K562 (cell line): ENCODE measurements around the gene GNG5. TPM values are rescaled to one million over a fixed set of nuclear protein-coding genes. Genes with fewer than 3 reads are reported as not detected.

ENCODE experiments used
- ASH1L ChIP-seq: fragments of 450-650 bp; IDR thresholded peaks from 2 replicates; pipeline ENCODE4 v1.6.1; 2018; ENCODE audit warnings: borderline replicate concordance, mild to moderate bottlenecking, low read depth; ENCODE audit not compliant: partially characterized antibody
- DDX20 ChIP-seq: fragments of 450-650 bp; IDR thresholded peaks from 2 replicates; pipeline ENCODE4 v1.6.1; 2016; ENCODE audit warnings: missing genetic modification characterization, low read depth, mild to moderate bottlenecking, missing compliant biosample characterization, moderate library complexity
- DIDO1 ChIP-seq: fragments of 450-650 bp; IDR thresholded peaks from 2 replicates; pipeline ENCODE4 v1.6.1; 2016; ENCODE audit warnings: low read depth, missing biosample characterization, missing genetic modification characterization
- ETV5 ChIP-seq: sonication (generic); formaldehyde crosslinking; IDR thresholded peaks from 2 replicates; pipeline ENCODE4 v1.4.0; 2020; ENCODE audit warnings: low read depth, mild to moderate bottlenecking, missing genetic modification reagents
- NKRF ChIP-seq: fragments of 450-650 bp; IDR thresholded peaks from 2 replicates; pipeline ENCODE4 v1.6.1; 2016; ENCODE audit warnings: borderline replicate concordance
- NR2C1 ChIP-seq, 2 experiments: fragments of 450-650 bp; IDR thresholded peaks; 2 replicates each; pipeline ENCODE4 v1.6.1; 2017; ENCODE audit warnings: mild to moderate bottlenecking in 2 of 2, antibody characterized with exemption in 1 of 2, inconsistent platforms in 1 of 2, missing compliant biosample characterization in 1 of 2, missing genetic modification characterization in 1 of 2
- POLR2AphosphoS5 ChIP-seq: IDR thresholded peaks from 2 replicates; pipeline ENCODE4 v1.6.1; 2011; ENCODE audit warnings: mild to moderate bottlenecking, low read depth, low read length, moderate library complexity; ENCODE audit not compliant: control insufficient read depth, insufficient read depth
- POLR2G ChIP-seq: fragments of 200-400 bp; formaldehyde crosslinking; IDR thresholded peaks from 2 replicates; pipeline ENCODE4 v1.6.1; 2017; ENCODE audit warnings: low read depth, mild to moderate bottlenecking, antibody characterized with exemption, low read length, moderate library complexity
- RFX5 ChIP-seq: IDR thresholded peaks from 2 replicates; pipeline ENCODE4 v1.6.1; 2011; ENCODE audit warnings: low read depth, mild to moderate bottlenecking, improper control_type of control experiment, low read length
- SIX5 ChIP-seq, 2 experiments: IDR thresholded peaks; 2 replicates each; pipeline ENCODE4 v1.6.1; 2011; ENCODE audit warnings: low read length in 2 of 2, borderline replicate concordance in 1 of 2, low read depth in 1 of 2, mild to moderate bottlenecking in 1 of 2, moderate library complexity in 1 of 2; ENCODE audit not compliant: insufficient read depth in 1 of 2
- STAT5A ChIP-seq: IDR thresholded peaks from 2 replicates; pipeline ENCODE4 v1.6.1; 2012; ENCODE audit warnings: low read length, inconsistent platforms, borderline replicate concordance
- TAF1 ChIP-seq: IDR thresholded peaks from 2 replicates; pipeline ENCODE4 v1.6.1; 2011; ENCODE audit warnings: mild to moderate bottlenecking, low read length, moderate library complexity; ENCODE audit not compliant: insufficient read depth, control insufficient read depth, severe bottlenecking; ENCODE audit errors: extremely low read depth
- ZBTB43 ChIP-seq: sonication (generic); formaldehyde crosslinking; IDR thresholded peaks from 2 replicates; pipeline ENCODE4 v1.8.0; 2023; ENCODE audit warnings: mild to moderate bottlenecking, missing genetic modification reagents
- ZNF253 ChIP-seq: fragments of 250-450 bp; sonication (Bioruptor Pico); conservative IDR thresholded peaks from 2 replicates; pipeline ENCODE4 v1.6.1; 2021; ENCODE audit warnings: mild to moderate bottlenecking
- ZNF511 ChIP-seq: sonication (generic); formaldehyde crosslinking; IDR thresholded peaks from 2 replicates; pipeline ENCODE4 v1.8.0; 2022; ENCODE audit warnings: mild to moderate bottlenecking, missing genetic modification reagents
- polyA plus RNA-seq, 8 experiments: library from polyadenylated mRNA; depleted of rRNA in 4 of 8; stranded (reverse) in 5 of 8; unstranded in 3 of 8; fragments of >200 nt; fragmentation: Nextera tagmentation in 2 of 8; fragmentation: Illumina TruSeq in 1 of 8; extraction: Ambion mirVana in 2 of 8; extraction: Trizol in 1 of 8; gene quantifications; 2 replicates each; pipeline versions ENCODE4 v1.2.1 to v1.2.3, GENCODE V29; 2011 to 2014; ENCODE audit warnings: inconsistent platforms in 1 of 8, missing spikeins in 1 of 8
- total RNA-seq, 7 experiments: library from RNA; depleted of rRNA in 6 of 7; stranded (reverse); fragments of >200 nt in 6 of 7; fragmentation: Illumina TruSeq in 2 of 7; extraction: Trizol in 2 of 7; gene quantifications; 2 replicates each; pipeline versions ENCODE4 v1.2.1 to v1.2.3, GENCODE V29; 2011 to 2021; ENCODE audit warnings: low replicate concordance in 1 of 7
- TF ChIP-seq, protein P1 (sequence below): fragments of 250-450 bp; sonication (Bioruptor Pico); IDR thresholded peaks from 2 replicates; pipeline ENCODE4 v1.8.0; 2022; ENCODE audit warnings: moderate library complexity, mild to moderate bottlenecking, inconsistent platforms
- TF ChIP-seq, protein P2 (sequence below): fragments of 250-450 bp; sonication (Bioruptor Pico); IDR thresholded peaks from 2 replicates; pipeline ENCODE4 v1.5.0; 2020; ENCODE audit warnings: mild to moderate bottlenecking, borderline replicate concordance

GNG5 gene
- total and polyA plus RNA-seq, 9 of the 15 experiments (the other 6 are each of a cell fraction or from before 2014, with no cell fraction given): 61.9 to 243 (median 150) TPM

GRCh38 chr1:84478876-84479868 is 27.2 kb downstream of the GNG5 start, which contains the start of gene RPF1 (continued):
- TF ChIP-seq, protein P1, sequence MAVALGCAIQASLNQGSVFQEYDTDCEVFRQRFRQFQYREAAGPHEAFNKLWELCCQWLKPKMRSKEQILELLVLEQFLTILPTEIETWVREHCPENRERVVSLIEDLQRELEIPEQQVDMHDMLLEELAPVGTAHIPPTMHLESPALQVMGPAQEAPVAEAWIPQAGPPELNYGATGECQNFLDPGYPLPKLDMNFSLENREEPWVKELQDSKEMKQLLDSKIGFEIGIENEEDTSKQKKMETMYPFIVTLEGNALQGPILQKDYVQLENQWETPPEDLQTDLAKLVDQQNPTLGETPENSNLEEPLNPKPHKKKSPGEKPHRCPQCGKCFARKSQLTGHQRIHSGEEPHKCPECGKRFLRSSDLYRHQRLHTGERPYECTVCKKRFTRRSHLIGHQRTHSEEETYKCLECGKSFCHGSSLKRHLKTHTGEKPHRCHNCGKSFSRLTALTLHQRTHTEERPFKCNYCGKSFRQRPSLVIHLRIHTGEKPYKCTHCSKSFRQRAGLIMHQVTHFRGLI (CRISPR knock-in tag): peak; percentile 66; the same call in 1 of the 2 replicates
- TF ChIP-seq TAF1: peak; percentile 88
- peak; percentile 91 for TF ChIP-seq POLR2AphosphoS5
- TF ChIP-seq ZBTB43 (CRISPR knock-in tag): no peak
- TF ChIP-seq ASH1L: peak; percentile 76
- no peak for TF ChIP-seq STAT5A
- peak; percentile 94 for TF ChIP-seq DIDO1 (tag)
- peak; percentile 88 for TF ChIP-seq DDX20 (tag)
- TF ChIP-seq, protein P2, sequence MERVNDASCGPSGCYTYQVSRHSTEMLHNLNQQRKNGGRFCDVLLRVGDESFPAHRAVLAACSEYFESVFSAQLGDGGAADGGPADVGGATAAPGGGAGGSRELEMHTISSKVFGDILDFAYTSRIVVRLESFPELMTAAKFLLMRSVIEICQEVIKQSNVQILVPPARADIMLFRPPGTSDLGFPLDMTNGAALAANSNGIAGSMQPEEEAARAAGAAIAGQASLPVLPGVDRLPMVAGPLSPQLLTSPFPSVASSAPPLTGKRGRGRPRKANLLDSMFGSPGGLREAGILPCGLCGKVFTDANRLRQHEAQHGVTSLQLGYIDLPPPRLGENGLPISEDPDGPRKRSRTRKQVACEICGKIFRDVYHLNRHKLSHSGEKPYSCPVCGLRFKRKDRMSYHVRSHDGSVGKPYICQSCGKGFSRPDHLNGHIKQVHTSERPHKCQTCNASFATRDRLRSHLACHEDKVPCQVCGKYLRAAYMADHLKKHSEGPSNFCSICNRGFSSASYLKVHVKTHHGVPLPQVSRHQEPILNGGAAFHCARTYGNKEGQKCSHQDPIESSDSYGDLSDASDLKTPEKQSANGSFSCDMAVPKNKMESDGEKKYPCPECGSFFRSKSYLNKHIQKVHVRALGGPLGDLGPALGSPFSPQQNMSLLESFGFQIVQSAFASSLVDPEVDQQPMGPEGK (CRISPR knock-in tag): 0 out of 2 replicates have a peak, but pooled peaks have one; percentile 36
- TF ChIP-seq RFX5: no peak
- TF ChIP-seq NKRF: peak; percentile 94
- no peak for TF ChIP-seq ZNF253
- peak; percentile 65; the same call in 1 of the 2 replicates for TF ChIP-seq ETV5 (CRISPR knock-in tag)
- peak in 1 of 2 experiments; percentile 23; a peak in 1 of 4 replicates for TF ChIP-seq SIX5 (IDR thresholded peaks at IDR 0.05; ENCODE audit: borderline replicate concordance in 1 of 2, insufficient read depth in 1 of 2, low read depth in 1 of 2, low read length in 2 of 2)
- peak; percentile 86 for TF ChIP-seq POLR2G
- no peak for TF ChIP-seq ZNF511
- peak; percentile 100 for TF ChIP-seq NR2C1 (IDR thresholded peaks at IDR 0.05)
- TF ChIP-seq NR2C1 (tag; IDR thresholded peaks at IDR 0.05): peak; percentile 100
